ENCODE data around the gene CDH12. TPM values are rescaled to one million over a fixed set of nuclear protein-coding genes. Genes with fewer than 3 reads are reported as not detected.

Gene CDH12
- total and polyA plus RNA-seq, 2 experiments from 2014 or later, result not detected

DNA sequence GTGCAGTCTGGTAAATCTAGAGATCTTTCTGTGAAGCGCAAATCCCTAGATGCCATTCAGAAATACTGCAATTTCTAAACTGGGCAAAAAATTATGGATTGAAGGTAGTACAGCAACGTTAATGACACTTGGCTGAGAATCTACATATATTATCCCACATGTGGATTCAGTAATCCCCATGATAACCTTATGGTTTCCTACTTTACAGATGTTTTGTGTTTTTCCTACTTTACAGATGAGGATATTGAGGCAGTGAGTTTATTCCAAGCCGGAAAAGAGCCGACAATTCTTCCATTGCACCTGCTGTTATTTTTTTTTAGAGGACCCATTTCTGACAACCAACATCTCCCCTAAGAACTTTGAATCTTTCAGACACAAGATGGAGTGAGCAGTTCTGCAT lies 796.5 kb downstream of the CDH12 start:
- no peak overlapping the region for H3K27ac ChIP-seq
- no peaks in the 10 kb centered on the region for H3K79me2 ChIP-seq (ENCODE audit: insufficient read depth)
- no peaks in the 10 kb centered on the region for H3K36me3 ChIP-seq (ENCODE audit: low read depth)
- H4K20me1 ChIP-seq (ENCODE audit: insufficient read depth), result no peaks in the 10 kb centered on the region
- no peak for DNase-seq
- H3K4me3 ChIP-seq, result no peak overlapping the region
- no peaks in the 10 kb centered on the region for H3K4me1 ChIP-seq (ENCODE audit: insufficient read depth)
- H3K27me3 ChIP-seq (replicated peaks; ENCODE audit: insufficient read depth), result no peaks in the 10 kb centered on the region
- H2AFZ ChIP-seq, result no peak overlapping the region
- H3K9me3 ChIP-seq (ENCODE audit: low read depth), result no peaks in the 10 kb centered on the region
- H3K4me2 ChIP-seq (ENCODE audit: unreplicated experiment), result no peak overlapping the region
- WGBS, 2 experiments (ENCODE audit: low coverage in 1 of 2, low lambda C conversion rate in 2 of 2, missing lambda C conversion rate in 2 of 2), result 37 to 42% methylated on average over 4 of the region's 4 CpGs
- TF ChIP-seq EZH2 (IDR thresholded peaks at IDR 0.05; ENCODE audit: insufficient read depth, poor library complexity, severe bottlenecking) (no peak), EZH2phosphoT487 (IDR thresholded peaks at IDR 0.05; ENCODE audit: insufficient read depth, low read depth) (no peak)
- H3K9ac ChIP-seq, result no peak overlapping the region
- no peaks in the 10 kb centered on the region for H3F3A ChIP-seq (ENCODE audit: insufficient read depth)
- in situ Hi-C loops (cut with MboI), result no loop called here
- no peaks in the 10 kb centered on the region for H3K9me2 ChIP-seq (ENCODE audit: insufficient read depth)

DNA sequence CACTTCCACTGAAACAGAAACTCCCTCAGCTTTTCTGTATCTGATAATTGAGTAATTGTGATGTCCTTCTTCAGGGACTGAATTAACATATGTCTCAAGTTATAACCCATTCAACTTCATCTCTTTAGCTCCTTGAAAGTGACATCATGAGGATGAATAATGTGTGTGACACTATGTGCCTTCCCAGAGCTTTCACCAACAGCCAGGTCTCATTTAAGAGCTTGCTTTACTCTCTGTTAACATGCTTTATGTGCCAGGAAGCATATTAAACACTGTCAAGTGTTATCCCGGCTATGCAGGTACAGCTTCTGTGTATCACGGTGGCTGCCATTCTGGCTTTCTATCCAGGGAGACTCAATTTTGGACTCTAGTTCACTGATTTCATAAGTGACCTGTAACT lies 799.9 kb downstream of the CDH12 start:
- no peaks in the 10 kb centered on the region for H3F3A ChIP-seq (ENCODE audit: insufficient read depth)
- in situ Hi-C loops (cut with MboI), result no loop called here
- no peaks in the 10 kb centered on the region for H3K27me3 ChIP-seq (replicated peaks; ENCODE audit: insufficient read depth)
- DNase-seq, result no peak
- no peak overlapping the region for H3K27ac ChIP-seq
- 49 to 53% methylated on average over 2 of the region's 2 CpGs for WGBS, 2 experiments (ENCODE audit: low coverage in 1 of 2, low lambda C conversion rate in 2 of 2, missing lambda C conversion rate in 2 of 2)
- H3K4me1 ChIP-seq (ENCODE audit: insufficient read depth), result no peaks in the 10 kb centered on the region
- no peaks in the 10 kb centered on the region for H3K9me2 ChIP-seq (ENCODE audit: insufficient read depth)
- H3K4me2 ChIP-seq (ENCODE audit: unreplicated experiment), result no peak overlapping the region
- H3K9me3 ChIP-seq (ENCODE audit: low read depth), result no peaks in the 10 kb centered on the region
- H3K79me2 ChIP-seq (ENCODE audit: insufficient read depth), result no peaks in the 10 kb centered on the region
- H3K36me3 ChIP-seq (ENCODE audit: low read depth), result no peaks in the 10 kb centered on the region
- no peak overlapping the region for H3K9ac ChIP-seq
- H4K20me1 ChIP-seq (ENCODE audit: insufficient read depth), result no peaks in the 10 kb centered on the region
- no peak for TF ChIP-seq EZH2phosphoT487 (IDR thresholded peaks at IDR 0.05; ENCODE audit: insufficient read depth, low read depth)
- TF ChIP-seq EZH2 (IDR thresholded peaks at IDR 0.05; ENCODE audit: insufficient read depth, poor library complexity, severe bottlenecking), result no peak
- H2AFZ ChIP-seq, result no peak overlapping the region
- no peak overlapping the region for H3K4me3 ChIP-seq

DNA sequence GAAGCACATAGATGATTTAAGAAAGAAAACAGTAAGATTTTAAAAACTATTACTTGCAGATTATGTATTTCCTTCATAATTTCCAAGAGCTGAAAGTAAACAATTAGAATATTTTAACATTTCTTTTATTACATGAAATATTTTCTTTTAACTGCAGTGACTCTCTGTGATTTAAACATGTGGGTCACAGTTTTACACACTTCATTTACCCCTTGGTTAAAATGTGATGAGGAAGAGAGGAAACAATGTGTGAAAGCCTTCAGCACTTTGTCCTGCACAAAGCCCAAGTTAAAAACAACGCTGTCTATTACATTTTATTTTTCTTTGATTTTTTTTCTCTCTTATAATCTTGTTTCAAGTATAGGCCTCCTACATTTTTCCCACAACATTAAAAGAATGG lies 801.3 kb downstream of the CDH12 start:
- in situ Hi-C loops (cut with MboI), result no loop called here
- no peaks in the 10 kb centered on the region for H3K36me3 ChIP-seq (ENCODE audit: low read depth)
- H3K4me1 ChIP-seq (ENCODE audit: insufficient read depth), result no peaks in the 10 kb centered on the region
- H3K27ac ChIP-seq, result no peak overlapping the region
- DNase-seq, result no peak
- WGBS, 2 experiments (ENCODE audit: low coverage in 1 of 2, low lambda C conversion rate in 2 of 2, missing lambda C conversion rate in 2 of 2), result 5 to 6% methylated on average over 1 of the region's 1 CpG
- no peak overlapping the region for H2AFZ ChIP-seq
- no peaks in the 10 kb centered on the region for H3K79me2 ChIP-seq (ENCODE audit: insufficient read depth)
- no peak overlapping the region for H3K4me3 ChIP-seq
- no peaks in the 10 kb centered on the region for H3K27me3 ChIP-seq (replicated peaks; ENCODE audit: insufficient read depth)
- no peak overlapping the region for H3K9ac ChIP-seq
- no peaks in the 10 kb centered on the region for H3K9me3 ChIP-seq (ENCODE audit: low read depth)
- no peak overlapping the region for H3K4me2 ChIP-seq (ENCODE audit: unreplicated experiment)
- no peaks in the 10 kb centered on the region for H3F3A ChIP-seq (ENCODE audit: insufficient read depth)
- H4K20me1 ChIP-seq (ENCODE audit: insufficient read depth), result no peaks in the 10 kb centered on the region
- no peak for TF ChIP-seq EZH2 (IDR thresholded peaks at IDR 0.05; ENCODE audit: insufficient read depth, poor library complexity, severe bottlenecking)
- TF ChIP-seq EZH2phosphoT487 (IDR thresholded peaks at IDR 0.05; ENCODE audit: insufficient read depth, low read depth), result no peak
- H3K9me2 ChIP-seq (ENCODE audit: insufficient read depth), result no peaks in the 10 kb centered on the region

DNA sequence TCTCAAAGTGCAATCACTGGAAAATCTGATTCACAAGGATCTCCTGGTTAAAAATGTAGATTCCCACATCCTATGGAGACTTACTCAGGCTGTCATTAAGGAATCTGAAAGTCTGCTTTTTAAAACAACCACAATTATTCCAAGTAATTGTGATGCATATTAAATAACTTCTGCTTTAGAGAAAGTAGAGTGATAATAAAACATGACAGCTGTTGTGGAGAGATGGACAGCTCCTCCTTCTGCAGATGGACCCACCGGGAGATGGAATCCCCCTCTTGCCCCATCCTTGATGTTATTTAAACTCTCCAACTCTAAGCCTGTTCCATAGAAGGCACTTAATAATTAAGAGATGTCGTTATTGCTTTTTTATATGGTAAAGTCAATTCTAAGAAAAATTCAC lies 802.2 kb downstream of the CDH12 start:
- Histone ChIP-seq H3K9me2 (ENCODE audit: insufficient read depth) (no peaks in the 10 kb centered on the region), H3K27ac (no peak overlapping the region), H4K20me1 (ENCODE audit: insufficient read depth) (no peaks in the 10 kb centered on the region), H3K79me2 (ENCODE audit: insufficient read depth) (no peaks in the 10 kb centered on the region), H3K9ac (no peak overlapping the region), H3K27me3 (replicated peaks; ENCODE audit: insufficient read depth) (no peaks in the 10 kb centered on the region), H3K4me1 (ENCODE audit: insufficient read depth) (no peaks in the 10 kb centered on the region), H3K9me3 (ENCODE audit: low read depth) (no peaks in the 10 kb centered on the region), H3F3A (ENCODE audit: insufficient read depth) (no peaks in the 10 kb centered on the region), H2AFZ (no peak overlapping the region), H3K36me3 (ENCODE audit: low read depth) (no peaks in the 10 kb centered on the region), H3K4me3 (no peak overlapping the region), H3K4me2 (ENCODE audit: unreplicated experiment) (no peak overlapping the region)
- 0 to 5% methylated on average over 2 of the region's 2 CpGs for WGBS, 2 experiments (ENCODE audit: low coverage in 1 of 2, low lambda C conversion rate in 2 of 2, missing lambda C conversion rate in 2 of 2)
- no peak for DNase-seq
- in situ Hi-C loops (cut with MboI), result no loop called here
- TF ChIP-seq EZH2phosphoT487 (IDR thresholded peaks at IDR 0.05; ENCODE audit: insufficient read depth, low read depth) (no peak), EZH2 (IDR thresholded peaks at IDR 0.05; ENCODE audit: insufficient read depth, poor library complexity, severe bottlenecking) (no peak)

DNA sequence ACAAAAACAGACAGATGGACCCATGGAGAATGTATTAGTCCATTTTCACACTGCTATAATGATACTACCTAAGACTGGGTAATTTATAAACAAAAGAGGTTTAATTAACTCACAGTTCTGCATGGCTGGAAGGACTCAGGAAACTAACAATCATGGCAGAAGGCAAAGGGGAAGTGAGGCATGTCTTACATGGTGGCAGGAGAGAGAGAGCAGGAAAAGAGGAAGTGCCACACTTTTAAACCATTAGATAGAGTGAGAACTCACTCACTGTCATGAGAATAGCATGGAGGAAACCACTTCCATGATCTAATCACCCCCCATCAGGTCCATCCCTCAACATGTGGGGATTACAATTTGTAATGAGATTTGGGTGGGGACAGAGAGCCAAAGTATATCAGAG lies 808.9 kb downstream of the CDH12 start:
- Histone ChIP-seq H3K9ac (no peak overlapping the region), H3F3A (ENCODE audit: insufficient read depth) (no peaks in the 10 kb centered on the region), H3K4me2 (ENCODE audit: unreplicated experiment) (no peak overlapping the region), H3K27ac (no peak overlapping the region), H4K20me1 (ENCODE audit: insufficient read depth) (no peaks in the 10 kb centered on the region), H3K79me2 (ENCODE audit: insufficient read depth) (no peaks in the 10 kb centered on the region), H3K9me2 (ENCODE audit: insufficient read depth) (no peaks in the 10 kb centered on the region), H2AFZ (no peak overlapping the region), H3K4me1 (ENCODE audit: insufficient read depth) (no peaks in the 10 kb centered on the region), H3K4me3 (no peak overlapping the region), H3K27me3 (replicated peaks; ENCODE audit: insufficient read depth) (no peaks in the 10 kb centered on the region), H3K9me3 (ENCODE audit: low read depth) (no peaks in the 10 kb centered on the region), H3K36me3 (ENCODE audit: low read depth) (no peaks in the 10 kb centered on the region)
- TF ChIP-seq EZH2phosphoT487 (IDR thresholded peaks at IDR 0.05; ENCODE audit: insufficient read depth, low read depth) (no peak), EZH2 (IDR thresholded peaks at IDR 0.05; ENCODE audit: insufficient read depth, poor library complexity, severe bottlenecking) (no peak)
- DNase-seq, result no peak
- in situ Hi-C loops (cut with MboI), result no loop called here
